SK-MEL-5 (cell line): ENCODE measurements around the gene DDX31. TPM values are rescaled to one million over a fixed set of nuclear protein-coding genes. Genes with fewer than 3 reads are reported as not detected.
A peak's percentile ranks its signal among the peaks of the same experiment; 100 is the strongest.
"Not testable (repeated sequence)": the region's sequence is repeated elsewhere in the genome, so short reads cannot be mapped to it uniquely, and the experiment has no call there.

ENCODE experiments used
- DNase-seq: peaks from one replicate; pipeline ENCODE4 v3.0.0-alpha.2; 2016; ENCODE audit warnings: low read depth, low spot score
- in situ Hi-C: cut with HindIII; loops from 2 replicates; pipeline ENCODE4 v1.10.0; 2016; ENCODE audit warnings: low sequenced_read_pairs, high pct_unique_total_duplicates, low pct_unique_long_range_greater_than_20kb
- polyA plus RNA-seq, 2 experiments: library from polyadenylated mRNA; depleted of rRNA; stranded (reverse); fragments of >200 nt; gene quantifications; 2 replicates each; pipeline ENCODE4 v1.2.3, GENCODE V29; 2015
- total RNA-seq: library from RNA; depleted of rRNA; stranded (reverse); fragments of >200 nt; shearing (Covaris generic); gene quantifications from 2 replicates; pipeline ENCODE4 v1.2.3, GENCODE V29; 2014; rRNA removed

The DDX31 gene
- total RNA-seq: 30.8 and 31.6 TPM in 2 replicates
- 24.4 and 28.3 TPM in 2 replicates for polyA plus RNA-seq (2015; cell fraction: cytosol; rRNA removed)
- polyA plus RNA-seq (2015; cell fraction: nucleus; rRNA removed): 54.2 and 66.6 TPM in 2 replicates

GRCh38 chr9:132669698-132670456 is at the start of gene DDX31:
DDX31 (minus strand) TSS chr9:132669983; CDS start chr9:132669934, 49 bp downstream.
- peak; percentile 82 for DNase-seq

DNA sequence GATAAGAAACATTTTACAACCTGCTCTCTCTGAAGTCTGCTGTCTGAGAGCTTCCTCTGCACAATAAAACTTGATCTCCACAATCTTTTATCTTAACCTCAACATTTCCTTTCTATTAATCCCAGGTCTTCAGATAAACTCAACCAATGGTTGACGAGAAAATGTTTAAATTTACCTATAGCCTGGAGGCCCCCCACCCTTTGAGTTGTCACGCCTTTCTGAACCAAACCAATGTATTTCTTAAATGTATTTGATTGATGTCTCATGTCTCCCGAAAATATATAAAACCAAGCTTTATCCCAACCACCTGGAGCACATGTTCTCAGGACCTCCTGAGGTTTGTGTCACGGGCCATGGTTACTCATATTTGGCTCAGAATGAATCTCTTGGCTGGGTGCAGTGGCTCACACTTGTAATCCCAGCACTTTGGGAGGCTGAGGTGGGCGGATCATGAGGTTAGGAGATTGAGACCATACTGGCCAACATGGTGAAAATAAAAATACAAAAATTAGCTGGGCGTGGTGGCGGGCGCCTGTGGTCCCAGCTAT is 48.7 kb upstream of the DDX31 start:
- DNase-seq, in situ Hi-C loops: not testable (repeated sequence)

More at GRCh38 chr9:132669698-132670456, at the start of gene DDX31:
- in situ Hi-C loops: no loop called here

DNA sequence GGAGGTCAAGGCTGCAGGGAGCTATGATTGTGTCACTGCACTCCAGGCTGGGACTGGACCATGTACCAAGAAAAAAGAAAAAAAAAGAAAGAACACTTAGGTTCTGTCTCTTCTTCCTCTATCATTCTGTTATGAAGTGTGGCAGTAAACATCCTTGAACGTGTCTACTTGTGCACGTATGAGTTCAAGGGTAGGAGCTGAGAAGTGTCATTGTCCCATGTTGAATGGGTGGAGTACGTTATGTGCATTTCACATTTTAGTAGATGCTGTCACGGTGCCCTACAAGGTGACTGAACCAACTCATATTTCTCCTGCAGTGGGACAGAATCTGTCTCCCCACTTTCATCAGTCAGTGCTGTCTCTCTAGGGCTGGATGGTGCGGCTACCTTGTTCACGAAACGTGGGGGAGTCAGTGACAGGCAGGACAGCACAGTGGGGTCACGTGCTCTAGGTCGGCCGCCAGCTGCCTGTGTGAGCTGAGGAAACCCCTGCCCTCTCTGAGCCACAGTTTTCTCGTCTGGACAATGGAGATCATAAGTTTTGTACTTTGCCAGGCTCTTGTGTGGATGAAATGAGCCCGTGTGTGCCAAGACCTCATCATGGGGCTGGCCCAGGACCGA is 47.7 kb upstream of the DDX31 start:
- no peak for DNase-seq
- in situ Hi-C loops: no loop called here

DNA sequence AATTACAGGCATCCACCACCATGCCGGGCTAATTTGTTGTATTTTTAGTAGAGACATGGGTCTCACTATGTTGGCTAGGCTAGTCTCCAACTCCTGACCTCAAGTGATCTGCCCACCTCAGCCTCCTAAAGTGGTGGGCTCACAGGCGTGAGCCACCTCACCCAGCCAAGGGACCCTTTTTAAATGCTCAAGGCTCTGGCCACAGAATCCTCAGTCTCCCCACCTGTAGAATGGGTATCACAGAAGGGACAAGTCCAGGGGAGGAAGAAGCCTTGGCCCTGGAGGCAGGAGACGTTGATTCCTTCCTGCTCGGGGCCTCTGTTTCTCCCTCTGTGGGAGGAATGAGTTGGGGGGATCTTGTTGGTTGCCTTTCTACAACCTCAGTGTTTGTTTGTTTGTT is 46.2 kb upstream of the DDX31 start:
- in situ Hi-C loops: no loop called here
- no peak for DNase-seq

DNA sequence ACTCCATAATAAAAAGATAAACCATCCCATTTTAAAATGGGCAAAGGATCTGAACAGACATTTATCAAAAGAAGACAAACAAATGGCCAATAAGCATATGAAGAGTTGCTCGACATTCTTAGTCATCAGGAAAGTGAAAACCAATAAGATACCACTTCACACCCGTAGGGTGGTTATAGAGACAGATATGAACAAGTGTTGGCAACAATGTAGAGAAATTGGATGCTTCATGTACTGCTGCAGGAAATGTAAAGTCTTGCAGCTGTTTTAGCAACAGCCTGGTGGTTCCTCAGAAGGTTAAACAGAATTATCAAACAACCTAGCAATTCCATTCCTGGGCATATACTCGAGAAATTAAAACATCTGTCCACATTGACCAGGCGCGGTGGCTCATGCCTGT is 43.0 kb upstream of the DDX31 start:
- no peak for DNase-seq
- in situ Hi-C loops: no loop called here

DNA sequence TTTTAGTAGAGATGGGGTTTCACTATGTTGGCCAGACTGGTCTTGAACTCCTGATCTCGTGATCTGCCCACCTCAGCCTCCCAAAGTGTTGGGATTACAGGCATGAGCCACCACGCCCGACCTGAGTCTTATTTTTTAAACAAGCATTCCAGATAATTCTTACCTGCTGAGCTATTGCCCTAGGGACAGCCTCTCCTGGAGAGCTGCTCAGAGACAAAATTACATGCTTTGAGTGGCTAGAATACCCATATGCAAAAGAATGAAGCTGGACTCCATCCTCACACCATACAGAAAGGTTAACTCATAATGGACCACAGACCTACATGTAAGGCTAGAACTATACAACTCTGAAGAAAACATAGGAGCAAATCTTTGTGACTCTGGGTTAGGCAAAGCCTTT is 42.1 kb upstream of the DDX31 start:
- in situ Hi-C loops: no loop called here
- no peak for DNase-seq

DNA sequence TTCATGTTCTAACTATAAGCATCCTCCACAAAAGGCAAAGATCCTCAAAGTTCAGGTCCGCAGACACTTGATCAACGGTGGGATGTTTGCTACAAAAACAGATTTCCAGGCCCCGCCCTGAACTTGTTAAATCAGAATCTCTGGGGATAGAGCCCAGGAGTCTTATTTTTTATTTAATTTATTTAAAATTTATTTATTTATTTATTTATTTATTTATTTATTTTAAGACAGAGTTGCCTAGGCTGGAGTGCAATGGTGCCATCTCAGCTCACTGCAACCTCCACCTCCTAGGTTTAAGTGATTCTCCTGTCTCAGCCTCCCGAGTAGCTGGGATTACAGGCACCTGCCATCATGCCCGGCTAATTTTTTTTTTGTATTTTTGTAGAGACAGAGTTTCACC is 41.4 kb upstream of the DDX31 start:
- DNase-seq, in situ Hi-C loops: not testable (repeated sequence)

DNA sequence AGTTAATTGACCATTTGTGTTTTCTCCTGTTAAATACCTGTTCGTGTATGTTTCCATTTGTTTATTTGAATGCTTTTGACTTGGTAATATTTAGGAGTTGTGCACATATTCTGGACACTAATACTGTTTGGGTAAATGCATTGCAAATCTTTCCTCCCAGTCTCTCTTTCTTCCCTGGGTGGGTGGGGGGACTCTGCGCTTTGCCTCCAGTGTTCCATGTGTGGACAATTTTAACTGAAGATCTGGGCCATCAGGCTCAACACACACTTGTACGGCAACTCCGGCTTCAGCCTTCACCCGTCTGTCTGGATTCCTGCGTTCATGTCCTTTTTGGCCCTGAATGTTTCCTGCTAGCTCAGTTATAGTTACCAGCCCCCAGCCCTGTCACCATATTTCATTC is 40.5 kb upstream of the DDX31 start:
- in situ Hi-C loops: no loop called here
- no peak for DNase-seq

- in situ Hi-C loops: no loop called here
- DNase-seq: no peak
These were observed 39.1 kb upstream of the DDX31 start for GRCh38 chr9:132708769-132709430.

DNA sequence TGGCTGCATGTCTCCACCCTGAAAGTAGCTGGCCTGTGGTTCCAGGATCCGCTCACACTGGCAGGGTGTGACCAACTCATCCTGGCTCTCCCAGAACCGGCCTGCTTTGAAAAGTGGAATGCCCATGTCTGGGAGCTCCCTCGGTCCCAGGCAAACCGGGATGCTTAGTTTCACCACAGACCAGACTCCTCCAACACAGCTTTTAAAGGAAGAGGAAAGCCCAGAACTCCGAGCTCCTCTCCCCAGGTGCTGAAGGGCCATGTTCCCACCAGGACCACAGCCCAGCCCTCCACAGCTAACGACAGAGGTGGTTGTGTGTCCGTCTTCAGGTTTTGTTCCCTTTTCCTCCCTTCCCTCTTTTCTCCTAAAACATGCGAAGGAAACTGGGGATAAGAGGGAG is 38.5 kb upstream of the DDX31 start:
- in situ Hi-C loops: no loop called here
- DNase-seq: no peak

GRCh38 chr9:132703336-132703735 is 33.6 kb upstream of the DDX31 start:
- DNase-seq: no peak
- in situ Hi-C loops: no loop called here

- no peak for DNase-seq
- in situ Hi-C loops: no loop called here
These were observed 32.5 kb upstream of the DDX31 start for GRCh38 chr9:132702254-132702653.

GRCh38 chr9:132699956-132700355 is 30.2 kb upstream of the DDX31 start:
- no peak for DNase-seq
- in situ Hi-C loops: no loop called here

DNA sequence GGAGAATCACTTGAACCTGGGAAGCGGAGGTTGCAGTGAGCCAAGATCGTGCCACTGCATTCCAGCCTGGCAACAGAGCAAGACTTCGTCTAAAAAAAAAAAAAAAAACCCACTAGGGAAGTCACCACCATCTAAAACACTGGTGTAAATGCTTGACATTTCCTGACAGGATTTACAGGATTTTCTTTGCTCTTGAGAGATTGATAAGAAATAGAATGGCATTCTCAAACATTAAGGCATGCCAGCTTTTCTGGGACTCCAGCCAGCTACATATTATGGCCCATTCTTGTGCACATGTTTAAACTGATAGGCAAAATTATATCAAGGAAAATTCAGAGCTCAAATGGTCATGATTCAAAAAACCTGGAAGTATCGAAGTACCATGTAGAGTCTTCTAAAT is 29.2 kb upstream of the DDX31 start:
- in situ Hi-C loops: no loop called here
- no peak for DNase-seq

DNA sequence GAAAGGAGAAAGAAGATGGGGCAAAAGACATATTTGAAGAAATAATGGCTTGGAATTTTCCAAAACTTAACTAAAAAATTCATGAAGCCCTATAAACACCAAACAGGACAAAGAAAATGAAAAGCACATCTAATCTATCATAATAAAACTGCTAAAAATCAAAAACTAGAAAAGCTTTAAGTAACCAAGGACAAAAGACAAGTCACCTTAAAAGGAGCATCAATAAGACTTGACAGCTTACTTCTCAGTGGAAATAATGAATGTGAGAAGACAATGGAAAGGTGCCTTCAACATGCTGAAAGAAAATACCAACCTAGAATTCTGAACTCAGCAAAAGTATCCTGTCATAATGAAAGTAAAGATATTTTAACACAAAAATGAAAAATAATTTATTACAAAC is 27.4 kb upstream of the DDX31 start:
- in situ Hi-C loops: no loop called here
- no peak for DNase-seq

GRCh38 chr9:132694144-132694543 is 24.4 kb upstream of the DDX31 start:
- peak; percentile 45 for DNase-seq
- in situ Hi-C loops: no loop called here

DNA sequence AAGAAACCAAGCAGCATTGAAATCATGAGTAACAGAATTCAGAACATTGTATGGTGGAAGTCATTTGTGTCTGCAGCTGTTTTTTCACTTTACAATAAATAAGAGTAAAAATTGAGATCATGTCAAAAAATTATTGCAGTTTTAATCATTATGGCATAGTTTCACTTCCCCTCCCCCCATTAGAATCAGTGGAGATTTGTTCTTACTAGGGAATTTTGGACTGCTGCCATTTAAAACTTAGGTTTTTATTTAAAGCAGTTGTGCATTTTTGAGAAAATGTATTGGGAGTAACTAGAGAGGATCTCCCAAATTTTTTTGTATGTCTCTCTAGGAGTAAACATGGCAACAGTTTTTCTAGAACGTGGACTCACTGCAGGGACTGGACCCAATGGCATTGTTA is 20.9 kb upstream of the DDX31 start:
- in situ Hi-C loops: no loop called here

GRCh38 chr9:132683873-132684272 is 14.1 kb upstream of the DDX31 start:
- in situ Hi-C loops: no loop called here
- DNase-seq: no peak

More for the DNA sequence above, 20.9 kb upstream of the DDX31 start:
- DNase-seq: no peak
